ENCODE results near the gene EPB41L4A.

DNA sequence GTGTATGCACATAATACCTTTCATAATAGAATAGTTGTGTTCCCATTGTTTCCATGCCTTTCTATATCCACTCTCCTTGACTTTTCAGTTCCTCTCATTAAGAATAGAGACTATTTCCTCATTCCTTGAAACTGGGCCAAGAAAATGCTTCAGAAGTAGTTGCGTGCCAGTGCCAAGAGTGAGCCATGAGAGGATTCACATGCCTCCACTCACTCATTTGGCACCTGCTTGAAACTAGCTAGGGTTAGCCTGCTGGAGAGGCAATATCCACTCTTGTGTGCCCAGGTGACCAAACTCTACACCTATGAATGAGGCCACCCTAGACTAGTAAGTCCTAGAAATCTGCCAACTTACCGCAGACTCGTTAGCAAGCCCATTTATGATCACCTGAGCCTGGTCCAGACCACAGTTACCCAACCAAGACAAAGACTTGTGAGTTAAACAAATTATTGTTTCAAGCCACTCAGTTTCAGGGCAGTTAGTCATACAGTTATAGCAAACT, 276.3 kb downstream of the EPB41L4A start:
- no peak for TF ChIP-seq GATA3 (IDR thresholded peaks at IDR 0.05; ENCODE audit: low read depth, low read length)
- TF ChIP-seq GATA2 (IDR thresholded peaks at IDR 0.05; ENCODE audit: low read depth, low read length) = no peak

Measured in SH-SY5Y (cell line).